H9 (cell line): ENCODE measurements around the gene CXCR5. TPM values are rescaled to one million over a fixed set of nuclear protein-coding genes. Genes with fewer than 3 reads are reported as not detected.

ENCODE experiments used
- DNase-seq: peaks from one replicate; pipeline ENCODE4 v3.0.0-alpha.2; 2017
- H2AFZ ChIP-seq: one replicate; pipeline ENCODE4 v1.6.1; 2013; ENCODE audit warnings: mild to moderate bottlenecking, low read length, control low read depth, moderate library complexity
- H2AK5ac ChIP-seq: 2 replicates; pipeline ENCODE4 v1.6.1; 2013; ENCODE audit warnings: low read length, control low read depth, mixed read lengths; ENCODE audit not compliant: insufficient read length
- H2BK120ac ChIP-seq: one replicate; pipeline ENCODE4 v1.6.1; 2013; ENCODE audit warnings: low read depth, mild to moderate bottlenecking, low read length, control low read depth, inconsistent platforms; ENCODE audit not compliant: poor library complexity, severe bottlenecking
- H2BK12ac ChIP-seq: 2 replicates; pipeline ENCODE4 v1.6.1; 2013; ENCODE audit warnings: low read length, control low read depth, mixed read lengths, low read depth; ENCODE audit not compliant: insufficient read length
- H2BK15ac ChIP-seq: 2 replicates; pipeline ENCODE4 v1.6.1; 2013; ENCODE audit warnings: low read depth, low read length, control low read depth
- H2BK20ac ChIP-seq: one replicate; pipeline ENCODE4 v1.6.1; 2013; ENCODE audit warnings: low read depth, mild to moderate bottlenecking, low read length, control low read depth, inconsistent platforms; ENCODE audit not compliant: poor library complexity, severe bottlenecking
- H2BK5ac ChIP-seq: 2 replicates; pipeline ENCODE4 v1.6.1; 2013; ENCODE audit warnings: low read length, control low read depth, mixed read lengths; ENCODE audit not compliant: insufficient read length
- H3K14ac ChIP-seq: 2 replicates; pipeline ENCODE4 v1.6.1; 2013; ENCODE audit warnings: low read length, control low read depth; ENCODE audit not compliant: insufficient read depth
- H3K18ac ChIP-seq: 2 replicates; pipeline ENCODE4 v1.6.1; 2013; ENCODE audit warnings: low read depth, mild to moderate bottlenecking, mixed read lengths, low read length, control low read depth; ENCODE audit not compliant: insufficient read length
- H3K23ac ChIP-seq: 2 replicates; pipeline ENCODE4 v1.6.1; 2013; ENCODE audit warnings: low read length, control low read depth, mixed read lengths, low read depth; ENCODE audit not compliant: insufficient read length
- H3K23me2 ChIP-seq: 2 replicates; pipeline ENCODE4 v1.6.1; 2013; ENCODE audit warnings: low read depth, mild to moderate bottlenecking, mixed read lengths, low read length, control low read depth; ENCODE audit not compliant: insufficient read length, poor library complexity, severe bottlenecking
- H3K27ac ChIP-seq: 2 replicates; pipeline ENCODE4 v1.5.1; 2013; ENCODE audit warnings: low read length, control low read depth, mixed read lengths, low read depth; ENCODE audit not compliant: insufficient read length
- H3K27me3 ChIP-seq: 2 replicates; pipeline ENCODE4 v1.6.1; 2013; ENCODE audit warnings: low read length, control low read depth, inconsistent platforms; ENCODE audit not compliant: insufficient read depth
- H3K4ac ChIP-seq: 2 replicates; pipeline ENCODE4 v1.6.1; 2013; ENCODE audit warnings: low read depth, mild to moderate bottlenecking, control low read depth, inconsistent platforms, low read length, moderate library complexity
- H3K4me1 ChIP-seq: 2 replicates; pipeline ENCODE4 v1.6.1; 2013; ENCODE audit warnings: low read length, control low read depth, inconsistent platforms; ENCODE audit not compliant: insufficient read depth
- H3K4me2 ChIP-seq: 2 replicates; pipeline ENCODE4 v1.6.1; 2013; ENCODE audit warnings: low read length, control low read depth, mixed read lengths; ENCODE audit not compliant: insufficient read length, insufficient read depth
- H3K56ac ChIP-seq: 2 replicates; pipeline ENCODE4 v1.6.1; 2013; ENCODE audit warnings: low read depth, mild to moderate bottlenecking, mixed read lengths, low read length, control low read depth; ENCODE audit not compliant: insufficient read length
- H3K79me1 ChIP-seq: 2 replicates; pipeline ENCODE4 v1.6.1; 2013; ENCODE audit warnings: low read depth, mild to moderate bottlenecking, moderate library complexity, low read length, control low read depth, inconsistent platforms; ENCODE audit not compliant: insufficient read depth, poor library complexity, severe bottlenecking
- H3K79me2 ChIP-seq: 2 replicates; pipeline ENCODE4 v1.6.1; 2013; ENCODE audit warnings: low read length, control low read depth, inconsistent platforms; ENCODE audit not compliant: insufficient read depth
- H3K9ac ChIP-seq: 2 replicates; pipeline ENCODE4 v1.6.1; 2013; ENCODE audit warnings: low read length, control low read depth, mixed read lengths; ENCODE audit not compliant: insufficient read length; ENCODE audit errors: extremely low read depth
- H3K9me3 ChIP-seq: one replicate; pipeline ENCODE4 v1.6.1; 2013; ENCODE audit warnings: low read depth, low read length, inconsistent platforms; ENCODE audit not compliant: control insufficient read depth
- H3T11ph ChIP-seq: one replicate; pipeline ENCODE4 v1.6.1; 2013; ENCODE audit warnings: mild to moderate bottlenecking, low read length, control low read depth, inconsistent platforms
- H4K20me1 ChIP-seq: one replicate; pipeline ENCODE4 v1.6.1; 2013; ENCODE audit not compliant: control insufficient read depth, insufficient read length, insufficient read depth
- H4K5ac ChIP-seq: 2 replicates; pipeline ENCODE4 v1.6.1; 2013; ENCODE audit warnings: low read depth, mild to moderate bottlenecking, mixed read lengths, low read length, control low read depth; ENCODE audit not compliant: insufficient read length
- H4K8ac ChIP-seq: replicated peaks from 2 replicates; pipeline ENCODE4 v1.6.1; 2013; ENCODE audit warnings: low read length, control low read depth, mixed read lengths, low read depth; ENCODE audit not compliant: insufficient read length
- H4K91ac ChIP-seq: 2 replicates; pipeline ENCODE4 v1.6.1; 2013; ENCODE audit warnings: low read depth, mild to moderate bottlenecking, moderate library complexity, mixed read lengths, low read length, control low read depth; ENCODE audit not compliant: insufficient read length
- H3K27ac Mint-ChIP-seq, 3 experiments: 2 replicates in 2 of 3; 3 replicates in 1 of 3; pipeline ENCODE4 v1.8.0; 2020 to 2021; ENCODE audit warnings: mixed read lengths in 3 of 3, mild to moderate bottlenecking in 1 of 3, moderate library complexity in 1 of 3
- H3K27me3 Mint-ChIP-seq: 2 replicates; pipeline ENCODE4 v1.8.0; 2021; ENCODE audit warnings: low read depth, mild to moderate bottlenecking, moderate library complexity, mixed read lengths
- H3K36me3 Mint-ChIP-seq, 3 experiments: 2 replicates in 2 of 3; 3 replicates in 1 of 3; pipeline ENCODE4 v1.8.0; 2020 to 2021; ENCODE audit warnings: low read depth in 3 of 3, mixed read lengths in 3 of 3; ENCODE audit not compliant: insufficient read depth in 1 of 3
- H3K4me1 Mint-ChIP-seq, 2 experiments: 2 replicates each; pipeline ENCODE4 v1.8.0; 2020; ENCODE audit warnings: mixed read lengths in 2 of 2
- H3K4me3 Mint-ChIP-seq, 2 experiments: 2 replicates in 1 of 2; 3 replicates in 1 of 2; pipeline ENCODE4 v1.8.0; 2020 to 2021; ENCODE audit warnings: mild to moderate bottlenecking in 2 of 2, mixed read lengths in 2 of 2, moderate library complexity in 1 of 2
- H3K9me3 Mint-ChIP-seq, 2 experiments: 2 replicates in 1 of 2; 3 replicates in 1 of 2; pipeline ENCODE4 v1.8.0; 2020; ENCODE audit warnings: mild to moderate bottlenecking in 2 of 2, mixed read lengths in 2 of 2, moderate library complexity in 1 of 2
- CTCF ChIP-seq: fragments of 200-600 bp; sonication (generic); conservative IDR thresholded peaks from 3 replicates; pipeline ENCODE4 v1.8.0; 2021; ENCODE audit warnings: antibody characterized with exemption, mild to moderate bottlenecking
- WGBS: extraction: QIAGEN DNeasy Blood & Tissue Kit; methylation state at CpG from one replicate; pipeline ENCODE4 v1.1.7; 2013; ENCODE audit warnings: missing lambda C conversion rate, low lambda C conversion rate, mixed read lengths; ENCODE audit not compliant: insufficient read length; ENCODE audit errors: extremely low coverage; 5-methylcytosine and 5-hydroxymethylcytosine counted together
- total RNA-seq: library from RNA; stranded (reverse); gene quantifications from 2 replicates; pipeline ENCODE4 v1.2.1, GENCODE V29; 2021

Gene CXCR5
- total RNA-seq, 1 experiment from 2014 or later: 0.07 TPM

- no peak overlapping the region for H2BK15ac ChIP-seq
- H3K79me1 ChIP-seq: no peaks in the 10 kb centered on the region
- H3K27ac ChIP-seq: no peak overlapping the region
- no peak overlapping the region for H3K4me3 Mint-ChIP-seq
- no peaks in the 10 kb centered on the region for H3K9me3 Mint-ChIP-seq
- no peaks in the 10 kb centered on the region for H3K27me3 Mint-ChIP-seq
- no peak overlapping the region for H3K4ac ChIP-seq
- no peak overlapping the region for H3K14ac ChIP-seq
- H4K20me1 ChIP-seq: no peaks in the 10 kb centered on the region
- no peak overlapping the region for H3K18ac ChIP-seq
- H2BK120ac ChIP-seq: no peak overlapping the region
- no peak overlapping the region for H2AK5ac ChIP-seq
- no peak for DNase-seq
- no peak overlapping the region for H3K4me2 ChIP-seq
- H3K79me2 ChIP-seq: no peaks in the 10 kb centered on the region
- H3K23me2 ChIP-seq: no peaks in the 10 kb centered on the region
- H3K9me3 ChIP-seq: no peaks in the 10 kb centered on the region
- no peak for TF ChIP-seq CTCF
- no peak overlapping the region for H2BK12ac ChIP-seq
- H3K56ac ChIP-seq: no peak overlapping the region
- no CpG with 5 or more reads among the region's 37 CpGs for WGBS
- no peak overlapping the region for H3K9ac ChIP-seq
- peaks cover 30 to 72% (median 62%) of the 10 kb centered on the region in 3 experiments; a peak in 6 of 7 replicates for H3K36me3 Mint-ChIP-seq
- no peak overlapping the region for H4K5ac ChIP-seq
- H2AFZ ChIP-seq: no peak overlapping the region
- peaks cover 4% of the 10 kb centered on the region; the same call in 1 of the 2 replicates for H3K4me1 ChIP-seq
- no peaks in the 10 kb centered on the region for H3K27me3 ChIP-seq
- H3K4me1 Mint-ChIP-seq: peaks cover 13 to 24% of the 10 kb centered on the region in 2 experiments
- no peak overlapping the region for H3T11ph ChIP-seq
- H4K91ac ChIP-seq: no peak overlapping the region
- H3K27ac Mint-ChIP-seq: no peak overlapping the region
- no peak overlapping the region for H2BK5ac ChIP-seq
- no peak overlapping the region for H4K8ac ChIP-seq
- no peak overlapping the region for H2BK20ac ChIP-seq
- H3K23ac ChIP-seq: no peak overlapping the region
Measured at GRCh38 chr11:118902336-118903203, 18.9 kb downstream of the CXCR5 start.
